ENCODE results near the gene EFEMP2. TPM values are rescaled to one million over a fixed set of nuclear protein-coding genes. Genes with fewer than 3 reads are reported as not detected.

Gene EFEMP2
- total RNA-seq, 1 experiment from 2014 or later, result 31.2 TPM

DNA sequence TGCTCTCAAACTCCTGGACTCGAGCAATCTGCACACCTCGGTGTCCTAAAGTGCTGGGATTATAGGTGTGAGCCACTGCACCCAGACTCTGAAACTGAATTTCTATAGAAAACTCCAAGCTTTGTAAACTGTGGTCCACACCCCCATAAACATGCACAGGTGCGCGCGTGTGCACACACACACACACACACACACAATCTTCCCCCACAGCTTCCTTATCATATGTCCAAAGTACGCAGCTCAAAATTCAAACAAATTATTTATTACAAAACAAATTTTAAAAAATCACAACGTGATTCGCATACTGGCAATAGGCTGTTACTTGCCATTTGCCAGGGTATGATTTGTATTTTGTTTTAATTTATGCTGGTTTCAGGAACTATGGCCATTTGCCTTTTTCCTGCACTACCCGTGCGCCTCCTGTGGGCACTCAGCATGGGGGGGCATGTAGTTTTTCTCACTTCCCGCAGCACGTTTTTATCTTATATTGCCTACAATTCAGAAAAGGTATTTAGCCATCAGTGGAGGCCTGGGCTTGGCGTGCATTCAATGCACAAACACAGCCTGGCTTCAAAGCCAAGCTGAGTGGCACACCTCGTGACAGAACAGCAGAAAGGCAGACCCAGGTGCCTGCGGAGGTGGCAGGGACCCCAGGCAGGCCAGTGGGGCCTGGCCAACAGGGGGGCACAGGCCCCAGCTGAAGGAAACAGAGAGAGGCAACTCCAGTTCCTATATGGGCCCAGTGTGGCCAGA, 49.6 kb downstream of the EFEMP2 start:
- POLR2A ChIA-PET (ENCODE audit: low non-redundant PET), result no interaction called here
- BruUV-seq (replicated peaks), result no TSS peak
- no peak for DNase-seq (ENCODE audit: low spot score)

DNA sequence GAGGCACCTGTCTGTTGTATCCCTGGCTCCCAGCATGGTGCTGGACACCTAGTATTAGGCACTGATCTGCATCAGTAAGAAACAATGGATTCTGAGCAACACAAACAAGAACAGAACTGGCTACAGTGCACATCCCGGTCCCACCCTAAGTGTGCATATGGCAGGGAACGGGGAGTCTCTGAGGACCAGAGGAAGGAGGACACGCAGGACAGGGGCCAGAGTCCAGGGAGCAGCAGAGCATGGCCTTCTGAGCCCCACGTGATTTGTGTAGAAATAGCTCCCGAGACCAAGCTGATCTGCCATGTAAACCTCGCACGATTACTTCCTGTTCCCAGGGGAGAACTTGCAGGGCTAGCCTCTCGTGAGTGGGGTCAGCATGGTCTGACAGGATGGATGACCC, 51.5 kb downstream of the EFEMP2 start:
- Histone ChIP-seq H3K27ac (ENCODE audit: low read depth, low read length, poor library complexity, severe bottlenecking) (no peak overlapping the region), H3K36me3 (ENCODE audit: insufficient read depth, low read length, poor library complexity, severe bottlenecking) (no peaks in the 10 kb centered on the region), H3K9me3 (ENCODE audit: low read depth, low read length, poor library complexity, severe bottlenecking) (no peaks in the 10 kb centered on the region), H3K27me3 (replicated peaks; ENCODE audit: insufficient read depth, low read depth, low read length, poor library complexity) (no peaks in the 10 kb centered on the region), H3K4me1 (ENCODE audit: insufficient read depth, low read length, poor library complexity, severe bottlenecking) (no peaks in the 10 kb centered on the region), H3K4me3 (ENCODE audit: low read depth, low read length, poor library complexity, severe bottlenecking) (no peak overlapping the region)
- no peak for DNase-seq (ENCODE audit: low spot score)
- BruUV-seq (replicated peaks), result no TSS peak
- CTCF ChIA-PET, result interaction anchor here (0.6 to 1.0 kb wide), 2 partner anchors 31 to 42 kb away, joined by 3 to 7 read pairs; no protein-coding TSS in a partner anchor
- POLR2A ChIA-PET (ENCODE audit: low non-redundant PET), result no interaction called here
- intact Hi-C loops (cut with micrococcal nuclease; ENCODE audit: unreplicated experiment), result no loop called here
- TF ChIP-seq, protein P1, sequence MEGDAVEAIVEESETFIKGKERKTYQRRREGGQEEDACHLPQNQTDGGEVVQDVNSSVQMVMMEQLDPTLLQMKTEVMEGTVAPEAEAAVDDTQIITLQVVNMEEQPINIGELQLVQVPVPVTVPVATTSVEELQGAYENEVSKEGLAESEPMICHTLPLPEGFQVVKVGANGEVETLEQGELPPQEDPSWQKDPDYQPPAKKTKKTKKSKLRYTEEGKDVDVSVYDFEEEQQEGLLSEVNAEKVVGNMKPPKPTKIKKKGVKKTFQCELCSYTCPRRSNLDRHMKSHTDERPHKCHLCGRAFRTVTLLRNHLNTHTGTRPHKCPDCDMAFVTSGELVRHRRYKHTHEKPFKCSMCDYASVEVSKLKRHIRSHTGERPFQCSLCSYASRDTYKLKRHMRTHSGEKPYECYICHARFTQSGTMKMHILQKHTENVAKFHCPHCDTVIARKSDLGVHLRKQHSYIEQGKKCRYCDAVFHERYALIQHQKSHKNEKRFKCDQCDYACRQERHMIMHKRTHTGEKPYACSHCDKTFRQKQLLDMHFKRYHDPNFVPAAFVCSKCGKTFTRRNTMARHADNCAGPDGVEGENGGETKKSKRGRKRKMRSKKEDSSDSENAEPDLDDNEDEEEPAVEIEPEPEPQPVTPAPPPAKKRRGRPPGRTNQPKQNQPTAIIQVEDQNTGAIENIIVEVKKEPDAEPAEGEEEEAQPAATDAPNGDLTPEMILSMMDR (conservative IDR thresholded peaks at IDR 0.05; ENCODE audit: low read depth, low read length), result no peak

More for the DNA sequence above, 49.6 kb downstream of the EFEMP2 start:
- H3K4me1 ChIP-seq (ENCODE audit: insufficient read depth, low read length, poor library complexity, severe bottlenecking), result no peaks in the 10 kb centered on the region
- H3K27me3 ChIP-seq (replicated peaks; ENCODE audit: insufficient read depth, low read depth, low read length, poor library complexity), result no peaks in the 10 kb centered on the region
- H3K27ac ChIP-seq (ENCODE audit: low read depth, low read length, poor library complexity, severe bottlenecking), result no peak overlapping the region
- intact Hi-C loops (cut with micrococcal nuclease; ENCODE audit: unreplicated experiment), result no loop called here
- CTCF ChIA-PET, result no interaction called here
- no peaks in the 10 kb centered on the region for H3K9me3 ChIP-seq (ENCODE audit: low read depth, low read length, poor library complexity, severe bottlenecking)
- TF ChIP-seq, protein P1 (conservative IDR thresholded peaks at IDR 0.05; ENCODE audit: low read depth, low read length), result no peak
- no peak for TF ChIP-seq EZH2 (IDR thresholded peaks at IDR 0.05; ENCODE audit: borderline replicate concordance, low read depth, low read length, poor library complexity, severe bottlenecking)
- H3K4me3 ChIP-seq (ENCODE audit: low read depth, low read length, poor library complexity, severe bottlenecking), result no peak overlapping the region
- no peaks in the 10 kb centered on the region for H3K36me3 ChIP-seq (ENCODE audit: insufficient read depth, low read length, poor library complexity, severe bottlenecking)

DNA sequence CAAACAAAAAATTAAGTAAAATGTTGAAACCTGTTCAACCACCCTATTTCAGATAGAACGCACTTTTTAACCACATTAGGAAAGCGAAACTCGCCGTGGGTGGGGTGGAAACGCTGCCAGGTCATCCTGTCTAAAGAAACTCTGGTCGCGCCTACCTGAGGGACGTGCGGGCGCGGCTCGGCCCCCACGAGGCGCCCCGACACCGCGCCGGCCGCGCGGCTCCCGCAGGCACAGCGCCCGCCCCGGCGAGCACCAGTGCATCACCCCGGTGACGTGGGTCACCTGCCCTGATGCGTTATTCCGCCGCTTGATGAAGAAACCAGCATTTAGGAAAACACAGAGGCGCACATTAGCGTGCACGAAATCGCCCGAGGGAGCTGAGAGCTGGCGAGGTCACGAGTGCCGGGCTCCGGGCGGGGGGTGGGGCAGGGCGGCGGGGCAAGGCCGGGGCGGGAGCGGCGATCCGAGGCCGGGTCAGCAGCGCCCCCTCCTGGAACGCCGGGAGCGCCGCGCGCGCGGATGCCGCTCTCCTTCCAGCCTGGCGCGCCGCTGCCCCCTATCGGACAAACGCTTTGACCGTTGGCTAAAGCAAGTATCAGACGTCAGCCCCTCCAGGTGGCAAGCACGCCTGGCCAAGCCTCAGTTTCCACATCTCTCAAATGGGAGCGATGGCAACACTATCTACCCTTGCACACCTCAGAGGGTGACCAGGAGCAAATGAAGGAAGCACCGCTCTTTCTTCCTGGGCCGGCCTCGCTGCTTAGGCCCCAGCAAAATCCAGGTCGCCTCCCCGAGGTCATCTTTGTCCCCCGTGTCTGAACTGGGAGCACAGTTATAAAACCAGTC, 54.5 kb downstream of the EFEMP2 start:
- no peaks in the 10 kb centered on the region for H3K9me3 ChIP-seq (ENCODE audit: low read depth, low read length, poor library complexity, severe bottlenecking)
- H3K4me1 ChIP-seq (ENCODE audit: insufficient read depth, low read length, poor library complexity, severe bottlenecking), result no peaks in the 10 kb centered on the region
- POLR2A ChIA-PET (ENCODE audit: low non-redundant PET), result no interaction called here
- H3K36me3 ChIP-seq (ENCODE audit: insufficient read depth, low read length, poor library complexity, severe bottlenecking), result no peaks in the 10 kb centered on the region
- BruUV-seq (replicated peaks), result no TSS peak
- no peaks in the 10 kb centered on the region for H3K27me3 ChIP-seq (replicated peaks; ENCODE audit: insufficient read depth, low read depth, low read length, poor library complexity)
- peak overlapping the region; percentile 59 for H3K4me3 ChIP-seq (ENCODE audit: low read depth, low read length, poor library complexity, severe bottlenecking)
- intact Hi-C loops (cut with micrococcal nuclease; ENCODE audit: unreplicated experiment), result loop anchor here (2.0 to 5.0 kb wide), 2 partner anchors 36 to 105 kb away; partner anchors contain the start of genes AP5B1 and KAT5
- TF ChIP-seq, protein P1 (conservative IDR thresholded peaks at IDR 0.05; ENCODE audit: low read depth, low read length), result peak; percentile 97
- TF ChIP-seq EZH2 (IDR thresholded peaks at IDR 0.05; ENCODE audit: borderline replicate concordance, low read depth, low read length, poor library complexity, severe bottlenecking), result no peak
- peak; percentile 91 for DNase-seq (ENCODE audit: low spot score)
- no peak overlapping the region for H3K27ac ChIP-seq (ENCODE audit: low read depth, low read length, poor library complexity, severe bottlenecking)
- CTCF ChIA-PET, result interaction anchor here (0.6 to 1.8 kb wide), 8 partner anchors 20 to 261 kb away, joined by 3 to 12 read pairs (median 6); partner anchors contain the start of gene KAT5

All from A673 (cell line).